Neural progenitor cell (in vitro differentiated cells): ENCODE measurements around the gene TSC22D2.

Experiments
- EZH2 ChIP-seq: fragments of 200-600 bp; sonication (generic); IDR thresholded peaks from 2 replicates; pipeline ENCODE4 v1.6.1; 2017; ENCODE audit warnings: antibody characterized with exemption, mild to moderate bottlenecking, moderate library complexity
- EZH2phosphoT487 ChIP-seq: fragments of 200-600 bp; sonication (generic); IDR thresholded peaks from 2 replicates; pipeline ENCODE4 v1.6.1; 2017; ENCODE audit warnings: antibody characterized with exemption
- TF ChIP-seq, protein P1 (sequence below): fragments of 200-600 bp; sonication (generic); IDR thresholded peaks from 2 replicates; pipeline ENCODE4 v1.5.1; 2017; ENCODE audit warnings: antibody characterized with exemption, mild to moderate bottlenecking

- TF ChIP-seq EZH2phosphoT487 (no peak), EZH2 (no peak)
- TF ChIP-seq, protein P1, sequence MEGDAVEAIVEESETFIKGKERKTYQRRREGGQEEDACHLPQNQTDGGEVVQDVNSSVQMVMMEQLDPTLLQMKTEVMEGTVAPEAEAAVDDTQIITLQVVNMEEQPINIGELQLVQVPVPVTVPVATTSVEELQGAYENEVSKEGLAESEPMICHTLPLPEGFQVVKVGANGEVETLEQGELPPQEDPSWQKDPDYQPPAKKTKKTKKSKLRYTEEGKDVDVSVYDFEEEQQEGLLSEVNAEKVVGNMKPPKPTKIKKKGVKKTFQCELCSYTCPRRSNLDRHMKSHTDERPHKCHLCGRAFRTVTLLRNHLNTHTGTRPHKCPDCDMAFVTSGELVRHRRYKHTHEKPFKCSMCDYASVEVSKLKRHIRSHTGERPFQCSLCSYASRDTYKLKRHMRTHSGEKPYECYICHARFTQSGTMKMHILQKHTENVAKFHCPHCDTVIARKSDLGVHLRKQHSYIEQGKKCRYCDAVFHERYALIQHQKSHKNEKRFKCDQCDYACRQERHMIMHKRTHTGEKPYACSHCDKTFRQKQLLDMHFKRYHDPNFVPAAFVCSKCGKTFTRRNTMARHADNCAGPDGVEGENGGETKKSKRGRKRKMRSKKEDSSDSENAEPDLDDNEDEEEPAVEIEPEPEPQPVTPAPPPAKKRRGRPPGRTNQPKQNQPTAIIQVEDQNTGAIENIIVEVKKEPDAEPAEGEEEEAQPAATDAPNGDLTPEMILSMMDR: no peak
These were observed 33.1 kb upstream of the TSC22D2 start for GRCh38 chr3:150374975-150375374.
